Measurements from ENCODE around the gene NUDT3. TPM values are rescaled to one million over a fixed set of nuclear protein-coding genes. Genes with fewer than 3 reads are reported as not detected.

NUDT3 gene
- total RNA-seq, 1 experiment from 2014 or later: 25.2 TPM

DNA sequence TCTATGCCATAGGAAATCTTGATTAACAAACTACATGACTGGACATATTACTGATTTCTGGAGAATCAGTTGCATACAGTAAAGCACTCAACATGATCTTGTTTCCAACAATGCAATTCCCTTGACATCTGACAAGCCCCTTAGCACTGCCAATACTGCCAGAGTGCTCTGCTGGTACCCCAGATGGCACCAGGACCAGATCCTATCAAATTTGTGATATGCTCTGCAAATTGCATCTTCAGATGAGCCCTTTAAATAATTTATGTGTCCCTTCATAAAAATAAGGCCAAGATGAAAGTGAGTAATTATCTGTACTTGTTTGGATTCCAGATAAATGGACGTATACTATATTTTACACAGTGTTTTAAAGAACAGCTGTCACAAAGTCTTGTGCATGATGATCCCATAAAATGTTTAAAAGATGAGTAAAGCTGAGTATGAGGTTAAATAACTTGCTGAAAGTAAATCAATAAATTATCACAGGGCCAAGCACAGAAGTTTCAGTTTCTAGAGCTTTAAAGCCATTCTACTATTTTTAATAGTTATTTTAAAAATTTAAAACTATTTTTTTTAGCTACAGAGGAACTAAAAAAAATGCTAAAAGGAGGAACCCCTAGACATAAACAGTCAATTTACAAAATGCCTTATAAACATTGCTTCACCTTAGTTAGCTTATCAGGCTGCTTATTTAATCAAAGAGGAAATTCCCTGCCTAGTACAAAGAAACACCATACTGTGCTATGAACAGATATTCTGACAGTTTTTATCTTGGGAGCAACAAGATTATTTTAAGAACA is 42.1 kb downstream of the NUDT3 start:
- no peak for DNase-seq (ENCODE audit: low read depth, low spot score)

DNA sequence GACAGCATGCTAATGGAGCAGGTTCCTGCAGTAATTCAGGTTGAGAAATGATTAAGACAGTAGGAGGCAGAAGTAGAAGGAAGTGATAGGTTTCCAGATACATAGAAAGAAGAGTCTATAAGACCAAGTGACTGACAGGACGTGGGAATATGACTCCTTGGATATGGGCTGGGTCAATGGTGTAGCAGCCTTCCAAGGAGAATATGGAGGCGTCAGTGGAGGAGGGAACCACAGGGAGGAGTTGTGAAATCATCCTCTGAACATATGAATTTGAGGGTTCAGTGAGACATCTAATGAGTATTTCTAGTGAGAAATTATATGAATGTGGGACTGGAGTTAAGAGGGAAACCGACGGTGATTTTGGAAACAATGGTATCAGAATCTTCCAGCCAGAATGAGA is 43.3 kb downstream of the NUDT3 start:
- H3K27me3 ChIP-seq (ENCODE audit: insufficient read depth, low read length): no peaks in the 10 kb centered on the region
- no peak overlapping the region for H3K9ac ChIP-seq (ENCODE audit: low read length)
- H3K9me2 ChIP-seq (ENCODE audit: insufficient read depth): no peaks in the 10 kb centered on the region
- intact Hi-C loops (cut with micrococcal nuclease): no loop called here
- TF ChIP-seq, protein P1, sequence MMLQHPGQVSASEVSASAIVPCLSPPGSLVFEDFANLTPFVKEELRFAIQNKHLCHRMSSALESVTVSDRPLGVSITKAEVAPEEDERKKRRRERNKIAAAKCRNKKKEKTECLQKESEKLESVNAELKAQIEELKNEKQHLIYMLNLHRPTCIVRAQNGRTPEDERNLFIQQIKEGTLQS (IDR thresholded peaks at IDR 0.05): no peak
- TF ChIP-seq EZH2 (IDR thresholded peaks at IDR 0.05) (no peak), CEBPB (IDR thresholded peaks at IDR 0.05; ENCODE audit: low read depth) (no peak)
- RAD21 ChIA-PET (ENCODE audit: low non-redundant PET in 1 of 2, low total read pairs in 2 of 2, uncharacterized antibody in 2 of 2, unreplicated experiment in 2 of 2): no interaction called here
- no peak overlapping the region for H3K4me3 ChIP-seq (replicated peaks in 1 of 2; ENCODE audit: low read depth in 1 of 2, low read length in 2 of 2)
- CTCF ChIA-PET: no interaction called here
- H3K79me2 ChIP-seq (ENCODE audit: insufficient read depth, low read length): peaks cover 92% of the 10 kb centered on the region
- ATAC-seq (no peak), DNase-seq (ENCODE audit: low read depth, low spot score) (no peak)
- H3K36me3 ChIP-seq (ENCODE audit: control insufficient read depth in 1 of 2, insufficient read depth in 2 of 2, low read length in 2 of 2): no peaks in the 10 kb centered on the region
- H4K20me1 ChIP-seq (ENCODE audit: insufficient read depth): peaks cover 28% of the 10 kb centered on the region
- no peaks in the 10 kb centered on the region for H3K9me3 ChIP-seq (ENCODE audit: control insufficient read depth in 1 of 2, insufficient read depth in 1 of 2, low read depth in 1 of 2, low read length in 2 of 2)
- H3K4me1 ChIP-seq (ENCODE audit: control insufficient read depth in 1 of 2, insufficient read depth in 2 of 2, low read length in 2 of 2): peaks cover 0 to 2% of the 10 kb centered on the region in 2 experiments; a peak in 1 of 4 replicates
- no TSS peak for BruUV-seq (replicated peaks)
- H3K4me2 ChIP-seq (ENCODE audit: low read length): no peak overlapping the region
- no peak overlapping the region for H2AFZ ChIP-seq (ENCODE audit: low read depth, low read length, poor library complexity, severe bottlenecking)
- POLR2A ChIA-PET: no interaction called here
- H3K27ac ChIP-seq (ENCODE audit: low read depth, low read length): no peak overlapping the region

More for the DNA sequence above, 42.1 kb downstream of the NUDT3 start:
- H3K27ac ChIP-seq (ENCODE audit: low read depth, low read length): no peak overlapping the region
- H3K4me1 ChIP-seq (ENCODE audit: control insufficient read depth in 1 of 2, insufficient read depth in 2 of 2, low read length in 2 of 2): peaks cover 0 to 2% of the 10 kb centered on the region in 2 experiments; a peak in 1 of 4 replicates
- ATAC-seq: no peak
- H3K4me2 ChIP-seq (ENCODE audit: low read length): no peak overlapping the region
- H3K36me3 ChIP-seq (ENCODE audit: control insufficient read depth in 1 of 2, insufficient read depth in 2 of 2, low read length in 2 of 2): no peaks in the 10 kb centered on the region
- POLR2A ChIA-PET: no interaction called here
- H3K9ac ChIP-seq (ENCODE audit: low read length): no peak overlapping the region
- no peaks in the 10 kb centered on the region for H3K27me3 ChIP-seq (ENCODE audit: insufficient read depth, low read length)
- H3K9me3 ChIP-seq (ENCODE audit: control insufficient read depth in 1 of 2, insufficient read depth in 1 of 2, low read depth in 1 of 2, low read length in 2 of 2): no peaks in the 10 kb centered on the region
- no TSS peak for BruUV-seq (replicated peaks)
- peaks cover 91% of the 10 kb centered on the region for H3K79me2 ChIP-seq (ENCODE audit: insufficient read depth, low read length)
- CTCF ChIA-PET: no interaction called here
- RAD21 ChIA-PET (ENCODE audit: low non-redundant PET in 1 of 2, low total read pairs in 2 of 2, uncharacterized antibody in 2 of 2, unreplicated experiment in 2 of 2): no interaction called here
- H3K4me3 ChIP-seq (replicated peaks in 1 of 2; ENCODE audit: low read depth in 1 of 2, low read length in 2 of 2): no peak overlapping the region
- TF ChIP-seq CBX3 (IDR thresholded peaks at IDR 0.05; ENCODE audit: low read depth): no peak
- TF ChIP-seq ZNF274 (IDR thresholded peaks at IDR 0.05; ENCODE audit: low read depth, low read length): no peak
- no peak for TF ChIP-seq EGR1 (IDR thresholded peaks at IDR 0.05; ENCODE audit: low read depth)
- TF ChIP-seq SRF (IDR thresholded peaks at IDR 0.05; ENCODE audit: low read depth): no peak
- no peak for TF ChIP-seq SIN3A (IDR thresholded peaks at IDR 0.05; ENCODE audit: low read depth)
- no peak for TF ChIP-seq POLR2AphosphoS5 (IDR thresholded peaks at IDR 0.05; ENCODE audit: low read depth, low read length)
- TF ChIP-seq TCF7L2 (IDR thresholded peaks at IDR 0.05; ENCODE audit: borderline replicate concordance, extremely low read depth, insufficient read depth, insufficient read length): no peak
- no peak for TF ChIP-seq CEBPB (IDR thresholded peaks at IDR 0.05; ENCODE audit: low read depth)
- TF ChIP-seq, protein P1 (IDR thresholded peaks at IDR 0.05): no peak
- no peak for TF ChIP-seq POLR2A (IDR thresholded peaks at IDR 0.05; ENCODE audit: borderline replicate concordance, extremely low read depth, insufficient read depth, insufficient read length)
- TF ChIP-seq SP1 (IDR thresholded peaks at IDR 0.05; ENCODE audit: low read depth): no peak
- no peak for TF ChIP-seq FOSL1 (IDR thresholded peaks at IDR 0.05; ENCODE audit: low read depth)
- H2AFZ ChIP-seq (ENCODE audit: low read depth, low read length, poor library complexity, severe bottlenecking): no peak overlapping the region
- peaks cover 26% of the 10 kb centered on the region for H4K20me1 ChIP-seq (ENCODE audit: insufficient read depth)
- intact Hi-C loops (cut with micrococcal nuclease): no loop called here
- no peaks in the 10 kb centered on the region for H3K9me2 ChIP-seq (ENCODE audit: insufficient read depth)

Measured in HCT116 (cell line).